WTC11 (cell line): ENCODE results near the gene TELO2.

Experiments used
- GABPB1 ChIP-seq: sonication (generic); formaldehyde crosslinking; IDR thresholded peaks from 2 replicates; pipeline ENCODE4 v1.8.1; 2023; ENCODE audit warnings: mild to moderate bottlenecking, missing genetic modification reagents
- TEAD1 ChIP-seq: sonication (generic); formaldehyde crosslinking; IDR thresholded peaks from 2 replicates; pipeline ENCODE4 v1.8.0; 2022; ENCODE audit warnings: mild to moderate bottlenecking, missing genetic modification reagents

- TF ChIP-seq TEAD1 (CRISPR knock-in tag) (no peak), GABPB1 (CRISPR knock-in tag) (no peak)
Observed at GRCh38 chr16:1500465-1501150, 7.4 kb downstream of the TELO2 start.
